ENCODE results near the gene NPLOC4.

NPLOC4 gene

GRCh38 chr17:81518113-81518784, 118.7 kb downstream of the NPLOC4 start:
- no peak for DNase-seq (ENCODE audit: low spot score)

DNA sequence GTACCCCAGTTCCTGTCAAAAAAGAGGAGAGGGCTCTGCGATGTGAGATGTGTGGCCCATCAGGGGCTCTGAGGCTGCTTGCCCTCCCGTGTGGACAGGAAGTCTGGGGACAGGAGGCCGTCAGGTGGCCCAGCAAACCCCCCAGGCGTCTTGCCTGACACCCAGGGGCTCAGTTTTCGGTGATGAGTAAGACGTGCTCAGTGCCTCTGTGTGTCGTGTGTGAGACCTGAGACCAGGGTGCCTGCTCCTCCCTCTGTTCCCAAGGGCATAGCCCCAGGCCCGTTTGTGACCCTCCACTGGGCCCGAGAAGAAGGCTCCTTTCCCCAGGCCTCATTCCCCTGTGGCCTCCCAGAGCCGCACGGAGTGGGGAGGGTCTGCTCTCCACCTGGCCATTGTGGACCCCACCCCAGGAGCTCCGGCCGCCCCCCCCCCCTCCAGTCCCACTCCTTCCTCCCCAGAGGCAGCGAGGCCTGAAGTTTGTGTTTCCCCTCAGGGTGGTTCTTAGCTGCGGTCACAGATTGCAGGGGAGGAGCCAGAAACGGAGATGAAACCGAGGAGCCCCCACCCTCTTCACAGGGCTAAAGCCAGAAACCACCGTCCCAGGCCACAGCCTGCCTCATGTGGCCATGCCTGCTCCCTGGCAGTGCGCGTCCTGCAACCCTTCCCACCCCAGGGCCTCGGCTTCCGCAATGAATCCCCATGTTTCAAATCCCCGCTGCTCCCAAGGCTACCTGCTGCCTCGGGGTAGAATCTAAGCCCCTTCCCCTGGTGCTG, 119.4 kb downstream of the NPLOC4 start:
- no peak for DNase-seq (ENCODE audit: low spot score)

- DNase-seq (ENCODE audit: low spot score): no peak
Measured at GRCh38 chr17:81517009-81517338, 119.9 kb downstream of the NPLOC4 start.

GRCh38 chr17:81516439-81516838, 120.5 kb downstream of the NPLOC4 start:
- DNase-seq (ENCODE audit: low spot score): no peak

- no peak for DNase-seq (ENCODE audit: low spot score)
Measured at GRCh38 chr17:81515530-81516041, 121.3 kb downstream of the NPLOC4 start.

DNA sequence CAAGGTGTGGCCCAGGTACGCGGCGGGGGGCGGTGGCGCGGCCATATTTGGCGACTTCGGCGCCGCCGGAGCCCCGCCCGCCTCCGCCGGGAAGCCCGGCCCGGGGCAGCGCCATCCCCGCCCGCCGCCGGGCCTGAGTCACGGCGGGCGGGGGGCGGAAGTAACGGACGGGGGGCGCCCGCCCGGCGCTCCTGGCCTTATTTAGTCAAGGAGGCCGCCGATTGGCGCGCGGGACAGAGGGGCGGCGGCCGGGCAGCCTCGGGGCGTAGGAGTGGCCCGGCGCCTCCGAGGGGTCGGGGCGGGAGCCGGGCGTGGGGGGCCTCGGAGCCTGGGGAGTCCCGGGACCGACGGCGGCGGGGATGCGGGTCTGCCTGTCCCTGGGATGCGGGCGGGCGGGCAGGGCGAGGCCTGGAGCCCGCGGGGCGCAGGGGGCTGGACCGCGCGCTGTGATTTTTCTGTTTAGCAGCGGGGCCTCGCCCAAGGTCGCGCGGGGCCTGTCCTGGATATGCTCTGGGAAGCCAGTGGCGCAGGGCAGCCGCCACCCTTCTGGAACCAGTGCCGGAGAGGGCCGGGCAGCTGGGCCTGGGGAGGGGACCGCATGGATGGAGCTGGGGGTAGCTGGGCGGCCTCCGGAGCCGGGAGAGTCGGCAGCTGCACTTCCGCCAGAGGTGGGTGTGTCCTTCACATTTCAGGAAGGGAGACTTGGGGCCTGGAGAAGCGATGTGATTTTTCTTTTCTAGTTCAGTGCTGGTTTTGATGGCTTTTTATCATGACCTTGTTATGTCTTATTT, 122.0 kb downstream of the NPLOC4 start:
- DNase-seq (ENCODE audit: low spot score): peak; percentile 69

- no peak for DNase-seq (ENCODE audit: low spot score)
Measured at GRCh38 chr17:81514489-81514738, 122.5 kb downstream of the NPLOC4 start.

- peak; percentile 60 for DNase-seq (ENCODE audit: low spot score)
Measured at GRCh38 chr17:81513753-81514488, 123.0 kb downstream of the NPLOC4 start.

- peak; percentile 72 for DNase-seq (ENCODE audit: low spot score)
Measured at GRCh38 chr17:81513372-81513752, 123.5 kb downstream of the NPLOC4 start.

GRCh38 chr17:81512562-81513371, 124.1 kb downstream of the NPLOC4 start, which contains the start of gene ACTG1:
TSS of gene ACTG1 (minus strand) at chr17:81512799. CDS start at chr17:81512354, 445 bp downstream.
- peak; percentile 95 for DNase-seq (ENCODE audit: low spot score)

DNA sequence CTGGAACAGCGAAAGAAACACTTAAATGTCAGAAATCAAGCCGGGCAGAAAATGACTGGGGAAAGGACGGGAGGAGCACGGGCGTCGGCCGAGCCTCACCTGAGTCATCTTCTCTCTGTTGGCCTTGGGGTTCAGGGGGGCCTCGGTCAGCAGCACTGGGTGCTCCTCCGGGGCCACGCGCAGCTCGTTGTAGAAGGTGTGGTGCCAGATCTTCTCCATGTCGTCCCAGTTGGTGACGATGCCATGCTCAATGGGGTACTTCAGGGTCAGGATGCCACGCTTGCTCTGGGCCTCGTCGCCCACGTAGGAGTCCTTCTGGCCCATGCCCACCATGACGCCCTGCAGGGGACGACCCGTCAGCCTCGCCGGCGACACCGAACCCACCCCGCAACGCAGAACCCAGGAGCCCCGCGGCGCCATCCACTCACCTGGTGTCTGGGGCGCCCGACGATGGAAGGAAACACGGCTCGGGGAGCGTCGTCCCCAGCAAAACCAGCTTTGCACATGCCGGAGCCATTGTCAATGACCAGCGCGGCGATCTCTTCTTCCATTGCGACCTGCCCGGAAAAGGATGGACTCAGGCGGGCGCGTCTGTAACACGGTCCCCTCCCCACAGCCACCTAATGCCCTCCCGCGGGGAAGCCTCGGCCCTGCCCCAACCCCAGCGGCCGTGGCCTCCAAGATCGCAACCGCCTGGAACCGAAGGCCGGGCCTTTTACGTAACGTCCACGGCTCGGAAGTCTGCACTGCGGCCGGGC, 124.9 kb downstream of the NPLOC4 start:
- DNase-seq (ENCODE audit: low spot score): peak; percentile 55

DNA sequence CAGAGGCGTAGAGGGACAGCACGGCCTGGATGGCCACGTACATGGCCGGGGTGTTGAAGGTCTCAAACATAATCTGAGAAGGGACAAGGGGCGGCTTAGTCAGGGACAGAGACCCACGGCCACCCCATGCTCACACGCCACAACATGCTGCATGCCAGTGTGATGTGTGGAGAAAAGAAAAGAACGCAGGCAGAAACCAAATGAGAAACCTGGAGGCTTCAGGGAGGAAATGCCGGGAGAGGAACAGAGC, 125.4 kb downstream of the NPLOC4 start:
- no peak for DNase-seq (ENCODE audit: low spot score)

GRCh38 chr17:81510785-81511553, 125.9 kb downstream of the NPLOC4 start:
- DNase-seq (ENCODE audit: low spot score): peak; percentile 39

- no peak for DNase-seq (ENCODE audit: low spot score)
Measured at GRCh38 chr17:81509972-81510784, 126.7 kb downstream of the NPLOC4 start.

DNA sequence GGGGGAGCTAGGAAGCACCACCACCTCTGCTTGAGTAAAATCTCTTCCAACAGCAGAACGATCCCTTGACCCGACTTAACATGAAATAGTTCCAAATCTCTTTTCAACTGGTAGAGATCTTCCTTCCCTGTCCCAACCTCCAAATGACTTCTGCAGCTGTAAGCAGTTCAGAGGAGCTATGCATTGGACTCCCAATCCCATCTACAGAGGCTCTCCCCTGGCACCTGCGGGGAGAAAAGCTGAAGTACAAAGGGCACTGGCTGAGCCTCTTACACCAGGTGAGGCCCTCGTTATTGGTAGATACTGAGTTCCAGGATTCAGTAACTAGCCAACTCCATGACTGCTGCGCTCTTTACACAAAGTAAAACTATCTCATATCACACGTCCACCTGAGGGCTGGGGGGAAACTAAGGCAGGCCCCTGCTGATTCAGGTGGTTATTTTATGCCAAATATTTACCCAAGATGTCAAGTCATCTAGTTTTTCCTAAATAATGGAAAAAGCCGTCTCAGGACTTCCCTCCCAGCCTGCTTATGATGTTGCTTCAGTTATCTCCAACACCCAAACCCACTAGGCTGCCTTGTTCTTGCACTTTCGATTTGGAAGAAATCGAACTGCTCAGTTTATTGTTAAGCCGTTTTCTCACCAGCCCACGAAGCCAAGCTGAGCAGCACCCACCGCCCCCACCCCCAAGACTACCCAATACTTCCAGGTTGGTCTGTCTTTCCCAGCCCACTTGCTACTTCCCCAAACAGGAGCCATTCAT, 127.5 kb downstream of the NPLOC4 start:
- DNase-seq (ENCODE audit: low spot score): peak; percentile 49

DNA sequence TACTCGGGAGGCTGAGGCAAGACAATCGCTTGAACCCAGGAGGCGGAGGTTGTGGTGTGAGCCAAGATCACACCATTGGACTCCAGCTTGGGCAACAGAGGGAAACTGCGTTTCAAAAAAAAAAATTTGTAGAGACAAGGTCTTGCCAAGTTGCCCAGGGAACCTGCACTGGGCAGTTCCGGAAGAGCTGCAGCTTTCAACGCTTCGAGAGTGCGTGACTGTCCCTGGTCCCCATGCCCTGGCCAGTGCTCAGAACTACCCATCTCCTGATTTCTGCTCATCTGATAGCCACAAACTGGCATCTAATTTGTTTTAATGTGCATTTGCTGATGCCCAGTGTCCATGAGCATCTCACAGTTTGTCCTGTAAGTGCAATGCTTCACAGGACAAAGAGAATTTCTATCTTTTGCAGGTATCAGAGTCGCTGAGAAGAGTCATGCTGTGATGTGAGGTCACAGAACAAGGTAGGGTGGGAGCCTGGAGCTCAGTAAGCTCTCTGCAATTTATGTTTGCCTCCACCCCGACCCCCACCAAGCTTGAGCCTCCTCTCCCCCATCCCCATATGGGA, 128.2 kb downstream of the NPLOC4 start:
- no peak for DNase-seq (ENCODE audit: low spot score)

Data from activated CD4-positive, alpha-beta T cell treated with anti-CD3 and anti-CD28 coated beads, Interleukin-2, Interleukin-4, amounts not matched to agents 100 ng/mL and 50 ng/mL, durations not matched to agents 16 hours and 8 hours (primary cell).